Measurements from ENCODE around the gene PRSS2. TPM values are rescaled to one million over a fixed set of nuclear protein-coding genes. Genes with fewer than 3 reads are reported as not detected.
A peak's percentile ranks its signal among the peaks of the same experiment; 100 is the strongest.

The PRSS2 gene
- total and polyA plus RNA-seq, 9 of the 15 experiments (the other 6 are each of a cell fraction or from before 2014, with no cell fraction given) = 1.3 to 23.9 (median 3.8) TPM

DNA sequence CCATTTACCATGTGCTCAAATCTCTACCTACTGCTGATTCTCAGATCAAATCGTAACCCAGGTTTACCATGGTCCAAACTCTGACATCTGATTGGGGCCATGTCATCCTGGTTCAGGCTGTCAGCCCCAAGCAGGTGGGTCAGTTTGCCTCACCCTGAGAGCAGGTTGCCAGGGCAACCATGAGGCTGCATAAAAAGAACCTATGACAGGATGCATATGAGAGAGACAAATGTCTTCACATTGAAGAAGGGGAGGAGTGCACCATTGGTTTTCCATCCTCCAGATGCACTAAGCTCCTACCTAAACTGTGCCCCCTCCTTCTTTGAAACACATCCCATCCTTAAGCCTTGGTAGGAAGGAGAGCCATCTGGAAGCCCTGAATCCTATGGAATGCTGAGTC, 11.3 kb upstream of the PRSS2 start:
- Histone ChIP-seq H3K27ac (ENCODE audit: extremely low read depth, low read depth, low read length) (no peak overlapping the region), H3K9ac (ENCODE audit: insufficient read depth in 1 of 2, low read depth in 2 of 2, low read length in 2 of 2) (no peak overlapping the region), H3K4me3 (no peak overlapping the region), H3K27me3 (ENCODE audit: control insufficient read depth in 2 of 2, insufficient read depth in 2 of 2, low read length in 2 of 2) (no peaks in the 10 kb centered on the region; a peak in 2 of 5 replicates), H3K79me2 (ENCODE audit: control insufficient read depth, insufficient read depth, low read length) (no peaks in the 10 kb centered on the region), H3K4me1 (replicated peaks in 1 of 2; ENCODE audit: control insufficient read depth in 2 of 2, insufficient read depth in 2 of 2, low read length in 2 of 2) (peaks cover 0 to 4% of the 10 kb centered on the region in 2 experiments; a peak in 1 of 5 replicates), H3K4me2 (ENCODE audit: insufficient read depth, low read length) (no peak overlapping the region), H4K20me1 (replicated peaks; ENCODE audit: control insufficient read depth, insufficient read depth, low read length) (no peaks in the 10 kb centered on the region), H3K9me3 (replicated peaks; ENCODE audit: control insufficient read depth, insufficient read depth, low read depth, low read length) (no peaks in the 10 kb centered on the region), H3K36me3 (ENCODE audit: control insufficient read depth, insufficient read depth, low read length) (no peaks in the 10 kb centered on the region), H3K9me1 (ENCODE audit: control insufficient read depth, insufficient read depth, low read length) (no peaks in the 10 kb centered on the region), H2AFZ (ENCODE audit: low read depth, low read length) (no peak overlapping the region)
- FAIRE-seq (no peak), DNase-seq (ENCODE audit: extremely low read depth in 1 of 4, low spot score in 3 of 4) (no peak), ATAC-seq (no peak)
- WGBS (ENCODE audit: insufficient coverage, low coverage, missing lambda C conversion rate) = 0% methylated on average over 1 of the region's 1 CpG
- POLR2A ChIA-PET = interaction anchor here (1.4 kb wide), 1 partner anchor 9 kb away, joined by 5 read pairs; no protein-coding TSS in a partner anchor
- CTCF ChIA-PET (ENCODE audit: low intra/inter-chr PET ratio) = no interaction called here
- TF ChIP-seq RFX1 (IDR thresholded peaks at IDR 0.05) (peak; percentile 51), ZFX (CRISPR knock-in tag; IDR thresholded peaks at IDR 0.05) (no peak)
- intact Hi-C loops (cut with micrococcal nuclease) (no loop called here), in situ Hi-C loops (cut with MboI) (no loop called here)
- no TSS peak for BruUV-seq (replicated peaks)

DNA sequence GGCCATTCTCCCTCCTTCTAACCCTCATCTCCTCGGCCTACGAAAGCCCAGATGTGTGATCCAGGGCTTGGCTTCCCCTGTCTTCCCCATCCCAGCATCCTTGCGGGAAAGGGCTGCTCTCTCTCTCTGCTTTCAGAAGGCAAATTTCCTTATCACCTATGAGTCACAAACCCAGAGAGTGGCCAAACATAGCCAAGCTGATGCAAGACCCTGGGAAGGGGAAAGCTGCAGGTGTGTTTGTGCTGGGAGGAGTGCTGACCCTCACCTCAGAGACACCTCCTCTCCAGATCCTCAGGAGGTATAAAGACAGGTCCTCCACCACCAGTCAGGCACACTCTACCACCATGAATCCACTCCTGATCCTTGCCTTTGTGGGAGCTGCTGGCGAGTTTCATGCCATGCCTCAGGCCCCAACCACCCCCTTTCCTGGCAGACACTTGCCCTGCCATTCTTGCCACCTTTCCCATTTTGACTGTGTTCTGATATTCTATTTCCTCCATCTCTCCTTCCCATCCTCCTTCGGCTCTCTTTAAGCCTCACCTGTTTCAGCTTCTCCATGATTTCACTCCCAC, 10.6 kb upstream of the PRSS2 start:
- Histone ChIP-seq H3K27ac (ENCODE audit: extremely low read depth, low read depth, low read length) (no peak overlapping the region), H3K4me3 (no peak overlapping the region), H3K4me2 (ENCODE audit: insufficient read depth, low read length) (no peak overlapping the region), H2AFZ (ENCODE audit: low read depth, low read length) (no peak overlapping the region), H3K9me3 (replicated peaks; ENCODE audit: control insufficient read depth, insufficient read depth, low read depth, low read length) (no peaks in the 10 kb centered on the region), H4K20me1 (replicated peaks; ENCODE audit: control insufficient read depth, insufficient read depth, low read length) (no peaks in the 10 kb centered on the region), H3K9me1 (ENCODE audit: control insufficient read depth, insufficient read depth, low read length) (no peaks in the 10 kb centered on the region), H3K9ac (ENCODE audit: insufficient read depth in 1 of 2, low read depth in 2 of 2, low read length in 2 of 2) (no peak overlapping the region), H3K79me2 (ENCODE audit: control insufficient read depth, insufficient read depth, low read length) (no peaks in the 10 kb centered on the region), H3K4me1 (replicated peaks in 1 of 2; ENCODE audit: control insufficient read depth in 2 of 2, insufficient read depth in 2 of 2, low read length in 2 of 2) (peaks cover 0 to 4% of the 10 kb centered on the region in 2 experiments; a peak in 1 of 5 replicates), H3K27me3 (ENCODE audit: control insufficient read depth in 2 of 2, insufficient read depth in 2 of 2, low read length in 2 of 2) (peaks cover 0 to 5% of the 10 kb centered on the region in 2 experiments; a peak in 2 of 5 replicates), H3K36me3 (ENCODE audit: control insufficient read depth, insufficient read depth, low read length) (no peaks in the 10 kb centered on the region)
- CTCF ChIA-PET (ENCODE audit: low intra/inter-chr PET ratio) = no interaction called here
- in situ Hi-C loops (cut with MboI) (no loop called here), intact Hi-C loops (cut with micrococcal nuclease) (no loop called here)
- POLR2A ChIA-PET = interaction anchor here (1.1 kb wide), 1 partner anchor 10 kb away, joined by 3 read pairs; no protein-coding TSS in a partner anchor
- no peak; the same call in 2 of the 3 replicates for ATAC-seq
- no TSS peak for BruUV-seq (replicated peaks)
- no peak for DNase-seq (ENCODE audit: extremely low read depth in 1 of 4, low spot score in 3 of 4)
- FAIRE-seq = no peak
- 1% methylated on average over 5 of the region's 5 CpGs for WGBS (ENCODE audit: insufficient coverage, low coverage, missing lambda C conversion rate)
- TF ChIP-seq, protein P1, sequence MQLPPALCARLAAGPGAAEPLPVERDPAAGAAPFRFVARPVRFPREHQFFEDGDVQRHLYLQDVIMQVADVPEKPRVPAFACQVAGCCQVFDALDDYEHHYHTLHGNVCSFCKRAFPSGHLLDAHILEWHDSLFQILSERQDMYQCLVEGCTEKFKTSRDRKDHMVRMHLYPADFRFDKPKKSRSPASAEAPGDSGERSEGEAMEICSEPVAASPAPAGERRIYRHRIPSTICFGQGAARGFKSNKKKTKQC (CRISPR knock-in tag; IDR thresholded peaks at IDR 0.05) = 0 out of 2 replicates have a peak, but pooled peaks have one; percentile 53
- peak; percentile 94 for TF ChIP-seq CEBPG (CRISPR knock-in tag; IDR thresholded peaks at IDR 0.05)
- TF ChIP-seq CEBPG (tag; conservative IDR thresholded peaks at IDR 0.05 in 1 of 2, IDR thresholded peaks at IDR 0.05 in 1 of 2) = peak in 1 of 2 experiments; percentile 89; a peak in 2 of 4 replicates
- TF ChIP-seq, protein P2, sequence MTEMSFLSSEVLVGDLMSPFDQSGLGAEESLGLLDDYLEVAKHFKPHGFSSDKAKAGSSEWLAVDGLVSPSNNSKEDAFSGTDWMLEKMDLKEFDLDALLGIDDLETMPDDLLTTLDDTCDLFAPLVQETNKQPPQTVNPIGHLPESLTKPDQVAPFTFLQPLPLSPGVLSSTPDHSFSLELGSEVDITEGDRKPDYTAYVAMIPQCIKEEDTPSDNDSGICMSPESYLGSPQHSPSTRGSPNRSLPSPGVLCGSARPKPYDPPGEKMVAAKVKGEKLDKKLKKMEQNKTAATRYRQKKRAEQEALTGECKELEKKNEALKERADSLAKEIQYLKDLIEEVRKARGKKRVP (CRISPR knock-in tag; IDR thresholded peaks at IDR 0.05) = 0 out of 2 replicates have a peak, but pooled peaks have one; percentile 47
- TF ChIP-seq, protein P3, sequence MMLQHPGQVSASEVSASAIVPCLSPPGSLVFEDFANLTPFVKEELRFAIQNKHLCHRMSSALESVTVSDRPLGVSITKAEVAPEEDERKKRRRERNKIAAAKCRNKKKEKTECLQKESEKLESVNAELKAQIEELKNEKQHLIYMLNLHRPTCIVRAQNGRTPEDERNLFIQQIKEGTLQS (IDR thresholded peaks at IDR 0.05) = peak; percentile 81
- TF ChIP-seq, protein P3 (CRISPR knock-in tag; conservative IDR thresholded peaks at IDR 0.05) = no peak
- no peak for TF ChIP-seq ZNF184 (CRISPR knock-in tag; IDR thresholded peaks at IDR 0.05)
- TF ChIP-seq LCOR (CRISPR knock-in tag; IDR thresholded peaks at IDR 0.05) = peak; percentile 96
- peak; percentile 83 for TF ChIP-seq JUND (IDR thresholded peaks at IDR 0.05; ENCODE audit: borderline replicate concordance, low read depth, low read length)
- peak; percentile 66; the same call in 1 of the 3 replicates for TF ChIP-seq JUND (tag; IDR thresholded peaks at IDR 0.05; ENCODE audit: borderline replicate concordance, low read depth, low read length)
- 0 out of 2 replicates have a peak, but pooled peaks have one; percentile 59 for TF ChIP-seq ZEB2 (IDR thresholded peaks at IDR 0.05)

All from K562 (cell line).